ENCODE measurements around the gene PIBF1.
"Not testable (repeated sequence)": the region's sequence is repeated elsewhere in the genome, so short reads cannot be mapped to it uniquely, and the experiment has no call there.

The PIBF1 gene

GRCh38 chr13:72931311-72931710, 149.4 kb downstream of the PIBF1 start:
- DNase-seq: no peak

DNA sequence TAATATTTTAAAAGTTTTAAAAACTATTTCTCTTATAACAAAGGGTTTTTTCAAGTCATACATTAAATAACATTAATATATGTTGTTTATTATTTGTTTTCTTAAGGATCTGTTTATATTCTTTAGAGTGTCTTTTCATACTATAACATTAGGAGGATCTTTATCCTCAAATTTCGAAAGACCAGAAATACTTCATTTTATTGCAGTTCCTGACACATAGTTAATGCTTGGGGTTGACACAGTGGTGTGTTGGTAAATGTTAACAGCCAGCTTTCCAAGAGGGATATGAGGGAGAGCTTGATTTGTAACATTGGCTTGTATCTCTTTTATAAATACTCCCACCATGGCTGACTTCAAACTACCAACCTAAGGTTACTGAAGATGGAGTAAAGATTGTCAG, 150.3 kb downstream of the PIBF1 start:
- DNase-seq: no peak

DNA sequence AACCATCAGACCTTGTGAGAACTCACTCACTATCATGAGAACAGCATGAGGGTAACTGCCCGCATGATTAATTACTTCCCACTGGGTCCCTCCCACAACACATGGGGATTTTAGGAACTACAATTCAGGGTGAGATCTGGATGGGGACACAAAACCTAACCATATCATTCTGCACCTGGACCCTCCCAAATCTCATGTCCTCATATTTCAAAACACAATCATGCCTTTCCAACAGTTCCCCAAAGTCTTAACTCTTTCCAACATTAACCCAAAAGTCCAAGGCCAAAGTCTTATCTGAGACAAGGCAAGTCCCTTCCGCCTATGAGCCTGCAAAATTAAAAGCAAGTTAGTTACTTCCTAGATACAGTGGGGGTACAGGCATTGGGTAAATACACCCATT, 164.3 kb downstream of the PIBF1 start:
- DNase-seq: not testable (repeated sequence)

DNA sequence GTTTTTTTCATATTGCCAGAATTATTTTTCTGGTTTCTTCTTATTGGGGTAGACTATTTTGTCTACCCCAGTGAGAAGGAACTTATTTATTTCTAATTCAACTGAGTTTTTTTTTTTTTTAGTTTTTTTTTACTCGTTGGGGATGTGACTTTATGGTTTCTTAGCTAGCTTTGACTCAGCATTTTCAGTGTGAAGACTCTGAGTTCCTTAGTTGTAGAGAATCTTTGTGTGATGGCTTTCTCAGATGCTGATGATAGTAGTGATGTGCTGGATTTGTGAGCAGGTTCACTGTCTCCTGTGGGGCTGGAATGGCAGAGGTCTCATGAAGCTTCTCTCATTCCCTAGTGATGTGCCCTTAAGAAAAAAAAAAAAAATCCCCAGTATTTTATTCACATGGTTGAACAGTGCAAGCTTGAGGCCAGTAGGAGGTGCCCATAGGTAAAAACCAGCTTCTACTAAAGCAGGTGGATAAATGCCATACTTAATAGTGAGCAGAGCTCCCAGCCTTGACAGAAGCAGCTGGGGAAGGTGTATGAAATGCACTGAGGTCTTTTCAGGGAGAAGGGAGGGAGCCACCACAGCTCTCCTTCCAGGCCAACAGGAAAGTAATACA, 170.7 kb downstream of the PIBF1 start:
- DNase-seq: no peak

- no peak for DNase-seq
Measured at GRCh38 chr13:72953391-72953965, 171.5 kb downstream of the PIBF1 start.

DNA sequence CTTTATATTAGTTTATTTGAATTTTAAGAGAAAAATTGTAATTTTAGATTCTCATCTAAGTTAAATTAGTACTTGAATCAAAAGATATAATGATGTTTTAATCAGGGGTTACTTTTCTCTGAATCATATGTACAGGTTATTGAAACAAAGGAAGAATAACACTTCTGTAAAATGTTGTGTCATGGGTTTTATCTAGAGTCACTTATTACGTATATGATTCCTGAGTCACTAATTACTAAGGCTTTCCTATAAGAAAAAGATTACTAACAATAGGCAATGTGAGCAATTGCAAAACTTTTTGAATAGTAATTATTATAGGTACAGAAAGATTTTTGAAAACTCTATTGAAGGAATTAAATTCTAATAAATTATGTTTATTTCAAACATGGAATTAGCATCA, 177.7 kb downstream of the PIBF1 start:
- DNase-seq: no peak

DNA sequence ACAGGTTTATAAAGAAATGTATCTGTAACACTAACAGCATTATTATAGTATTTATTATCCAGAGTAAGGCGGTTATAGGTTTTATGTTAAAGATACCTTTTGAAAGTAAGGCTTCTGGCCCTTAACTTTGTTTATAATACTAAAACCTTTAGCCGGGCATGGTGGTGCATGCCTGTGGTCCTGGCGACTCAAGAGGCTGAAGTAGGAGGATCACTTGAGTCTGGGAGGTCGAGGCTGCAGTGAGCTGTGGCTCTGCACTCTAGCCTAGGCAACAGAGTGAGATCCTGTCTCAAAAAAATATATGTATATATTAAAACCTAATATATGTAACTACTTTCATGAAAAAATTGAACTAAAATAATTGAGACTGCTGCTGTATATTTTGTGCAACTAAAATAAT, 178.2 kb downstream of the PIBF1 start:
- DNase-seq: no peak

DNA sequence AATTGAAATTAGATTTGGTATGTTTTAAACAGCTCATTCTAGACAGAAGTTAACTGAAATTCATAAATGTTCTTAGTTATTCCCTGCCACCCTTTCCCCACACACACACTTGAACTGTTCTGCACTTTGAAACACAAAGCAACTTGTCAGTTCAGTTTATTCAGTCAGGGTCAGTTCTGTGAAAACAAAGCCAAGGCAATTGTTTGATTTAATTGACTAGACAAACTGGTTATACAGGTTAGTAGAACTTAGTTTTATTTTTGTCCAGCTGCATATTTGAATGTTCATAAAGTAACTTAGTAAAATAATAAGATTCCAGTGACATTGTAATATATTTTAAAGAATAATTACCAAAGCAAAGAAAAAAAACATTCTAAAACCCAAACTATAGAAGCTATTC, 178.6 kb downstream of the PIBF1 start:
- DNase-seq: no peak

DNA sequence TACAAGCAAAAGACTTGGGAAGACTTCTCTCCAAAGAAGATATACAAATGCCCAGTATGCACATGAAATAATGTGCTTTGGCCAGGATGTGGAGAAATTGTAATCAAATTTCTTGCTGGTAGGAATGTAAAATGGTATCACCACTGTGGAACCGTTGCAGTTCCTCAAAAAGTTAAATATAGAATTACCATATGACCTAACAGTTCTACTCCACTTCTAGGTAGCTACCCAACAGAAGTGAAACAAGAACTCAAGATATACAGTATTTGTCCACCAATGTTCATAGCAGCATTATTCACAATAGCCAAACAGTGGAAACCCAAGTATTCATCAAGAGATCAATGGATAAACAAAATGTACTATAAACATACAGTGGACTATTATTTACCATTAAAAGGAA, 181.8 kb downstream of the PIBF1 start:
- DNase-seq: no peak

DNA sequence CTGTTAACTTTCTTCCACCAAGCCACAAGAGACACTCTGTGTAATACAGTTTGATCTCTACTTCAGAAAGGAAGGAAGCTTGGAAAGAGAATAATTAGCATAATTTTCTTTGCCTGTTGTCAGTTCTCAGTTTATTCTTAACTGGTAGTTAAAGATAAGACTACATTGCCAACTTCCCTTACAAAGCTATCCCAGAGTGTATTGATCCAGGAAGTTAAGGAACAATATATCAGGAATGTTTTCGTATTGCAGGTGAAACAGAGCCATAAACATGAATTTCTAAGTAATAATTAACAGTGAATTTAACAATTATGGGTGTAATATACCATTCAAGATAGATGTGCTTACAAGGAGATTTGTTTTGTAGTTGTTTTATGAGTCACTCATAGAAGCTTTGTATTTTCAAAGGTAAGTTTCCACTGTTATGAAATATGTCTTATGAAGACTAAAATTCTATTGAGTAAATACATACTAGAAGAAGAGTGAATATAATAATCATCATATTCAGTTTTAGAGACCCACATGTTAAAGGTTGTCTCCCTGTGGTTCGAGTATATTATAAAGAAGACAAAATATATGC, 188.5 kb downstream of the PIBF1 start:
- no peak for DNase-seq

- DNase-seq: no peak
Measured at GRCh38 chr13:72970956-72971355, 189.0 kb downstream of the PIBF1 start.

GRCh38 chr13:72973234-72973633, 191.3 kb downstream of the PIBF1 start:
- no peak for DNase-seq

GRCh38 chr13:72983085-72983768, 201.3 kb downstream of the PIBF1 start:
- no peak for DNase-seq

DNA sequence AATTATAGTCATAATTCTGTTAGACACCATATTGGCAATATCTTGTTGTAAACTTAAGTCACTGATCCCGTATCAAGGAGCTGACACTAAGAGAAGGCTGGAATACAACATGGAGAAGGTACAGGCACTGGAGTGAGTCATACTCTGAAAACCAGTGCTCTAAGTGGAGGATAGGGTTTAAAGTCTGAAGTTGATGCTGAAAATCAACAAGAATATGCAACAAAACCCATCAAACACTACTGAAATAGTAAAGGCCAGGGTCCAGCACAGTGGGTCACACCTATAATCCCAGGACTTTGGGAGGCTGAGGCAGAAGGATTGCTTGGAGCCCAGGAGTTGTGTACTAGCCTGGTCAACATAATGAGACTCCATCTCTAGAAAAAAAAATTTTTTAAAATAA, 203.7 kb downstream of the PIBF1 start:
- no peak for DNase-seq

DNA sequence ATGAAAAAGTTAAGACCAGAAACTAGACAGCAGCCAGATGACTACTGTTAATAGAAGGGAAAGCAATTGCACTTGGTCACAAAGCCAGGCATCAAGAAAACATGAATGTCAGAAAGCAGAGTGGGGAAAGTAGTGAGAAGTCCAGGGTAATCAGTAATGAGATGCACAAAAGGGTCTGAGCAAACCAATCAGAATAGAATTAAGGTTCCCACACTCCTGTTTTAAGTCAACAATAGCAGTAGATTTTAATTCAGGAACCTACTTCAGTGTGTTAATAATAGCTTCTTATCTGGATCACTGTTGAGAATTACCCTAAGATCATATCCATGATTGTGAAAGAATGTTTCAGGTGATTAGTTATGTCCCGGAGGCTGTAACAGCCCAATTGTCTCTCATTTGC, 204.3 kb downstream of the PIBF1 start:
- DNase-seq: no peak

GRCh38 chr13:72990953-72991352, 209.0 kb downstream of the PIBF1 start:
- DNase-seq: no peak

GRCh38 chr13:72998012-72998411, 216.1 kb downstream of the PIBF1 start:
- DNase-seq: no peak

- DNase-seq: no peak
Measured at GRCh38 chr13:73000027-73000674, 218.2 kb downstream of the PIBF1 start.

GRCh38 chr13:73001971-73002370, 220.0 kb downstream of the PIBF1 start:
- no peak for DNase-seq

GRCh38 chr13:73011751-73012150, 229.8 kb downstream of the PIBF1 start:
- no peak for DNase-seq

DNA sequence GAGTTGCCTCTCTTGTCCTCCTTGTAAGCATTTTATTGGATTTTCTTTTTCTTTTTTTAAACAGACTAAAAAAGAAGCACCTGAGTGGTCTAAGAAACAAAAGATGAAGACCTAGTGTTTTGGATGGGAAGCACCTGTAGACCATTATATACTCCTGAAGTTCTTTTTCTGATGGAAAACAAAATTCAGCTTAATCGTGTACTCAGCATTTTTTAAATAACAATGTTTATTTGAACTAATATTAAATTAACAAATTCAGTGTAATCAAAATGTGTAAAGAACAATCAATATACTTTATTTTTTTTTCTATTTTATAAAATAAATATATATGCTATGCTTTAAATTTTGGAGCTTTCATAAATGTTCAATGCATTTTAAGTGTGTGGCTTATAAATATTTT, 233.9 kb downstream of the PIBF1 start:
- no peak for DNase-seq

- DNase-seq: no peak
Measured at GRCh38 chr13:73018336-73018735, 236.4 kb downstream of the PIBF1 start.

GRCh38 chr13:73025217-73026012, 243.5 kb downstream of the PIBF1 start:
- DNase-seq: no peak
